NCI-H1436 treated with DMSO at 0.1 percent for 48 hours (cell line): ENCODE measurements around the gene PRR14.
A peak's percentile ranks its signal among the peaks of the same experiment; 100 is the strongest.
"Not testable (repeated sequence)": the region's sequence is repeated elsewhere in the genome, so short reads cannot be mapped to it uniquely, and the experiment has no call there.

Experiments
- DNase-seq: peaks from one replicate; lab custom pipeline; 2025; lab: John Stamatoyannopoulos, UW

The PRR14 gene

DNA sequence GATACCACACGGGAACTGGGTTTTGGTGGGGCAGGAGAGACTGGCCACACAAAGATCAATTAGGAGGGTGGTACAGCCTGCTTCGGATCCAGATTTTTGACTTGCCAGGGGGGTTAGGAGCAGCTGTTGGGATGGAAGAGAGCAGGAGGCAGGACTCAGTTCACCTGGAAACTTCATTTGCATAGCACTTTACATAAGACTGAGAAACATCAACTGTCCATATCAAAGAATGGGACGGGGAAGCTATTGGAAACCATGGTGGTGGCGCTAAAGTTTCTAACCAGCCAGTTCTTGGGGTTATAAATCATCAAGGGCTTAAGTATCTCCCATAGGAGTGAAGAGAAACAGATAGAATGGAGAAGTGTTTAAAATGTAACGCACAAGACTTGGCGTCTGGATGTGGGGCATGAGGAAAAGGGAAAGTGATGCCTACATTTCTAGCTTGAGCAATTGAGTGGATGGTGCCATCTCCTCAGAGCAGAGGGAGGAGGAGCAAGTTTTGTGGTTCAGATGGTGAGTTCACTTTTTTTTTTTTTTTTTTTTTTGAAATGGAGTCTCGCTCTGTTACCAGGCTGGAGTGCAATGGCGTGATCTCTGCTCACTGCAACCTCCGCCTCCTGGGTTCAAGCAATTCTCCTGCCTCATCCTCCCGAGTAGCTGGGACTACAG, 41.8 kb downstream of the PRR14 start:
- no peak for DNase-seq

DNA sequence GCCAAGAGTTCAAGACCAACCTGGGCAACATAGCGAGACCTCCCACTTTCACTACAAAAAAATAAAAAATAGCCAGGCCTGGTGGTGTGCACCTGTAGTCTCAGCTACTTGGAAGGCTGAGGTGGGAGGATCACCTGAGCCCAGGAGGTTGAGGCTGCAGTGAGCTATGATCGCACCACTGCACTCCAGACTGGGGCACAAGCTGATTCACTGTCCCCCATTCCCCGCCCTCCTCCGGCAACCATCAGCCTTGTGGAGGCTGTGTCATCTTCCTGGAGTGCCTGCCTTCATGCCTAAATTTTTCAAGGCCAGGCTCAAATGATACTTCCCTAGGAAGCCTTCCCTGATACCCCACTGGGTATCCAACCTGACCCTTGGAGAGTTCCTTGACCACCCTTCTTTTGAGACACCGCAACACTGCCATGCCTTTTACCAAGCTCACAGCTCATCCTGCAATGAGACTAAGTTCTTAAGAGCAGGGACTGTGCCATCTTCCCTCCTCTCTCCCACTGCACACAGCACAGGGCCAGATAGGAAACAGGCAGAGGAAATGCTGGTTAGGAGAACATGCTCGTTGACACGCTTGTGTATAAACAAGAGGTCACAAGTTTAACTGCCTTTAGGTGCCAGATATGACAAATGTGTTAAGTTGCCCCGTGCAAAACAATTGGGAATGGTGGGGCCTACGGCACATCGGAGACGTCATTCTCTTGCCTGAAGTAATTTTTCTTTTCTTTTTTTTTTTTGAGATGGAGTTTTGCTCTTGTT, 44.4 kb downstream of the PRR14 start:
- no peak for DNase-seq

DNA sequence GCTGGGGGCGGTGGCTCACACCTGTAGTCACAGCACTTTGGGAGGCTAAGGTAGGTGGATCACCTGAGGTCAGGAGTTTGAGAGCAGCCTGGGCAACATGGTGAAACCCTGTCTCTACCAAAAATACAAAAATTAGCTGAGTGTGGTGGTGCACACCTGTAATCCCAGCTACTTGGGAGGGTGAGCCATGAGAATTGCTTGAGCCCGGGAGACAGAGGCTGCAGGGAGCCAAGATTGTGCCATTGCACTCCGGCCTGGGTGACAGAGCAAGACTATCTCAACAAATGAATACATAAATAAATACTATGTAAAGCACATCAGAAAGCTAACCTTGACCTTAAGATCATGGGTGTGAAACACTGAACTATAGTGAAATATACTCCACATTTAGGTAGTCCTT, 45.9 kb downstream of the PRR14 start:
- DNase-seq = not testable (repeated sequence)

DNA sequence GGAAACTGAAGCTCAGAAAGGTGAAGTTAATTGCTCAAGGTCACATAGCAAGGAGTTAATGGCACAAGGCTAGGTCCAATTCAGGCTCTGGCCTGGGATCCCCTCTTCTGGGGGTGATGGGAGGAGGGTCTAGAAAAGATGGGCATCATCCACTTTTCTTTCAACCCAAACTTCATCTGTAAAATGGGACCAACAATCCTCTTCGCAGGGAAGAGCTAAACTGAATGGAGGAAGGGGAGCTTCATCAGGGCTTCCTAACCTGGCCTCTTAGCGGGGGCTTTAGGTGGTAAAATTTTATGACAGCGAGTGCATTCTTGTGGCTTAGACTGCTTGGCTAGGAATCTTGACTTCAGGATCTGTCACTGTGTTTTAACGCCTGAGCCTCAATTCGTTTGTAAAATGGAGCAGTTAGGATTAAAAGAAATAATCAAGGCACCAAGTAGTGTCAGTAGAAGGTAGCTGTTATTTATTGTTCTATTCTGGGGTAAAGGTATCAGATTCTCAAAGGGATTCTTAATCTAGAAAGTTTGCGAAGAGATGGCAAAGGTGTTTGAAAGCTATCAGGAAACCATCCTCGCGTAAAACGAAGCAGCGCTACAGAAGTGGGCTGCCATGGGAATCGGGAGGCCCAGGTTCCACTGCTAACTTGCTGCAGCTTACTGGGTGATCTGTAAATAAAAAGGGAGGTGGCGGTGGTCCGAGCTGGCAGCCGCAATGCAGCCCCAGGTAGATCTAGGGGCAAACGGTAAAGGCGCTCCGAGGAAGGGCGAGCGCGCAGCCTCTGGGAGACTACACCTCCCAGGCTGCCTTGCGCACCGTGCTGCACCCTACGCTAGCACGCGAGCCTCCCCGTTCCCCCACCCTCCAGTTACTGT, 46.7 kb downstream of the PRR14 start:
- DNase-seq = peak; percentile 72

DNA sequence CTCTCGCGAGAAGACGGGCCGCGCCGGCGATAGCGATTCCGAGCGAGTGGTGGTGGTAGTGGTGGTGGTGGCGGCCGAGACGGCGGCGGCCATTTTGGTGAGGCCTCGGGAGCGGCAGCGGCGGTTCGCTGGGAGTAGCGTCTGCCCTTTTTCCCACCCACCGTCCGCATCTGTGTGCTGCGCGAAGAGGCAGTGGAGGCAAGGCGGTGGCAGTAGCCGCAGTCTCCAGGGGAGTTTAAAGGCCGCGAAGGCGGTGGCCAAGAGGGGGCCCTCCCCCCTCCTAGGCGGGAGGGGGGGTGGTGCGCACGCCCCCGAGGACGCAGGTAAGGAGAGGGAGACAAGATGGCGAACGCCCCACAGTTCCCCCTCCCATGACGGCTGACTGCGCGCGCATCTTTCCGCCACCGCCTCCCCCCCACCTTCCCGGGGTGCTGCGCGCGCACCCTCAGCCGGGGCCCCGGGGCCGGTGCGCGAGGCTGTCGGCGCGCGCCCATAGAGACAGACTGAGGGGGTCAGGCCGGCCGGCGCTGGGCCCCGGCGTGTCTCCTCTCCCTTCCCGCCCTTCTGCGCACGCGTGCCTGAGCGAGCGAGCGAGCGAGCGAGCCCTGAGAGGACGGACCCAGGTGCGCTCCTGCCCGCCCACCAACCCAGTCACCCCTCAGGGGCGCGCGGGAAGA, 47.5 kb downstream of the PRR14 start:
- peak; percentile 49 for DNase-seq

DNA sequence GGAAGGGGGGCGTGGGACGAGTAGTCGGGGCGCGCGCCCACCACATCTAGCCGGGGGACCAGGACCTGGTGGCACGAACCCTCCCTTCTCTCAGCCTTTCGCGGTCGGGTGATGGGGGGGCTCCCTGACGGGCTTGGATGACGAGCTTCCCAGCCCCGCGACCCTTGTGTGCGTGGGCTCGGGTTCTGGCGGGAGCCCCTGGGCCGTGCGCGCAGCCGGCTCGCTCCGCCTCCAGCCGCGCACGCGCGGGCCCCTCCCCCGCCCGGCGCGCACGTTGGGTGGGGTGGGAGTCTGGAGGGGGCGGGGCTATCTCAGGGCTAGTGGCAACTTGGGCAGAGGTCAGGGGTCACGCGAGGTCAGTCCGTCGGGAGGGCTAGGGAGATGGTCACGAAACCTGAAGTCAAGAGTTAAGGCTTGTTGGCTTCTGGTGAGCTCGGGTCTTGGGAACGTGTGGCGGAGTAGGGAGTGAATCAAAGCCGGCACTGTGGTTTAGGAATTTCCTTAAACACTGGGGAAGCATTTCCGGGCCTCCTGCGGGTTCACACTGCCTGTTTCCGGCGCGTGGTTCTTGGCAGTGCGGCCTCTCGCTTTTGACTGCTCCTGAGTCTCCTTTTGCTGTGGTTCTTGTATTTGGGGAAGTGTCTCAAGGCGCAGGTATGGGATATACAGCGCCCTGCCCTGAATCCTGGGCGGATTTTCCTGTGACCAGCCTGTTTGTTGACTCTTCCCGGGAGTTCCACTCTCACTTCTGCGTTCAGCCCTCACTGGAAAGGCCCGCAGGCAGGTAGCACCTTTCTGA, 48.3 kb downstream of the PRR14 start, which contains the start of gene SRCAP:
Gene SRCAP (plus strand): TSS at position 356 of the 799 bp plus-strand sequence. CDS start 1,654 bp downstream, outside the sequence.
- peak; percentile 3 for DNase-seq

DNA sequence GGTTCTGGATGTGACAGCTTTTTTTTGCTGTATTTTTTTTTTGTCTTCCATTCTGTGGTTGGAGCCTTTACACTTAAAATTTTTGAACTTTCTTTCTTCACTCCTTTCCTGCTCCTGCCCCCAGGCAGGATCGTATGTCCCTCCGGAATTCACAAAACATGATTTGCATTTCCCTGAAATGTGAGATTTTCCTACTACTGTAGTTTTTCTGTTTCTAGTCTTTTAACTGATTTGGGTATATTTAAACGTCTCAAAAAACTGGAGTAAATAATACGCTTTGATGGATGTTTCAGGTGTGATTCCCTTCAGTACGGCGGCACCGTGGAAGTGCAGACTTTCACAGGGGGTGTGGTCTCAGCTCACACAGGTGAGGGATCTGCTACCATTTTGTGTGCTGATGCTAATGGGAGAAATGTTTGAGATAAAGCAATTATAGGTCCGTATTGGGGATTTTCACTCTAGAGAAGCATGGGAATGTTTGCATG, 48.9 kb downstream of the PRR14 start:
- DNase-seq = no peak

DNA sequence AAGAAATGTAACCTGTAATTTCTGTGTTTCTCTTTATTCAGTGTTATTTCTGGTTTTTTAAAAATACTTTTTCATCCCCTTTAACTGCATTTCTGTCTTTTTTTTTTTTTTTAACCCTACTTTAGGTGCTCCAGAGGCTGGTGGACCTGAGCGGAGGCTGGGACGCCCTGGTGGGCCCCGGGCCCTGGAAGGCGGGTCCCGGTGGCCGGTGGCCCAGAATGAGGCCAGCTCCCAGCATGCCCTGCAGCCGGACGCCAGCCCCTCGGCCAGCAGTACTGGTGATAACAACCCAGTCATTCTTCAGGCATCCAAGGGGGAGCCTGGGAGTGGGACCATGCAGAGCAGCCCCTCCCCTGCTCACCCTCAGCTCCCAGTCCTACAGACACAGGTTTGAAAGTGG, 49.7 kb downstream of the PRR14 start:
- no peak for DNase-seq

DNA sequence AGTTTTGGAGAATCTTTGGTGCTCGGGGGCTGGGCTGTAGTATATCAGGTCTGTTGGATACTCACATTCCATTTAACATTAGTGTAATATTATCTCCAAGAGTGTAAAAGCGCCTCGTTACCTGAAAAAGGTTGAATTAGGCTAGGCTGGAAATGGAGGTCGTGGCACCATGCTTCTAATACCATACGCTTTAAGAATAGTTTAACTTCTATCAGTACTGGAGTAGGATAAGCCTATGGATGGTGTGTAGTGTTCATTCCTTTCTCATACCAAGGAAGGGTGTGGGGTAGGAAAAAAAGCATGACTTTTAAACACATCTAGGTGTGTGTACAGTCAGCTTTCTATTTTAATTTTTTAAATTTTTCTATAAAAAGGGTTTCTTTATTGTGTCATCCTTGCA, 50.2 kb downstream of the PRR14 start:
- DNase-seq = no peak

DNA sequence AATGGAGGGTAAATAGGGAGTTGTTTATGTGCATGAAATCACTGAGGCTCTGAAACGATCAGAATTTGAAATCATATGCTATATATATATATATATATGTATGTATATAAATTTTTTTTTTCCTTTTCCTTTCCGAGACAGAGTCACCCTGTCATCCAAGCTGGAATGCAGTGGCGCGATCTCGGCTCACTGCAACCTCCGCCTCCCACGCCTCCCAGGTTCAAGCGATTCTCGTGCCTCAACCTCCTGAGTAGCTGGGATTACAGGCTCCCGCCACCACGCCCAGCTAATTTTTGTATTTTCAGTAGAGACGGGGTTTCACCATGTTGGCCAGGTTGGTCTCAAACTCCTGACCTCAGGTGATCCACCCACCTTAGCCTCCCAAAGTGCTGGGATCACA, 52.3 kb downstream of the PRR14 start:
- DNase-seq = not testable (repeated sequence)

DNA sequence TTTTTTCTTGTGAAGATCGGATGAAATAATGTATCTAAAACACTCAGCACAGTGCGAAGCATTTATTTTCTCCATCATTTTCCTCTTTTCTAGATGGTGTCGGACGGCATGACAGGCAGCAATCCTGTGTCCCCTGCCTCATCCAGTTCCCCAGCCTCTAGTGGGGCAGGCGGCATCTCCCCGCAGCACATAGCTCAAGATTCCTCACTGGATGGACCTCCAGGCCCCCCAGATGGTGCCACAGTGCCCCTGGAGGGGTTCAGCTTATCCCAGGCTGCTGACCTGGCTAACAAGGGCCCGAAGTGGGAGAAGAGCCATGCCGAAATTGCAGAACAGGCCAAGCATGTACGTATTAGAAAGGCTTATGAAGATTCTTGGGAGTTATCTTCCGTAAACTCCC, 53.2 kb downstream of the PRR14 start:
- no peak for DNase-seq
